H9 (cell line): Measurements from ENCODE around the gene PSMG2. TPM values are rescaled to one million over a fixed set of nuclear protein-coding genes. Genes with fewer than 3 reads are reported as not detected.

Experiments used
- DNase-seq: peaks from one replicate; pipeline ENCODE4 v3.0.0-alpha.2; 2017
- H2AFZ ChIP-seq: one replicate; pipeline ENCODE4 v1.6.1; 2013; ENCODE audit warnings: mild to moderate bottlenecking, low read length, control low read depth, moderate library complexity
- H2AK5ac ChIP-seq: 2 replicates; pipeline ENCODE4 v1.6.1; 2013; ENCODE audit warnings: low read length, control low read depth, mixed read lengths; ENCODE audit not compliant: insufficient read length
- H2BK120ac ChIP-seq: one replicate; pipeline ENCODE4 v1.6.1; 2013; ENCODE audit warnings: low read depth, mild to moderate bottlenecking, low read length, control low read depth, inconsistent platforms; ENCODE audit not compliant: poor library complexity, severe bottlenecking
- H2BK12ac ChIP-seq: 2 replicates; pipeline ENCODE4 v1.6.1; 2013; ENCODE audit warnings: low read length, control low read depth, mixed read lengths, low read depth; ENCODE audit not compliant: insufficient read length
- H2BK15ac ChIP-seq: 2 replicates; pipeline ENCODE4 v1.6.1; 2013; ENCODE audit warnings: low read depth, low read length, control low read depth
- H2BK20ac ChIP-seq: one replicate; pipeline ENCODE4 v1.6.1; 2013; ENCODE audit warnings: low read depth, mild to moderate bottlenecking, low read length, control low read depth, inconsistent platforms; ENCODE audit not compliant: poor library complexity, severe bottlenecking
- H2BK5ac ChIP-seq: 2 replicates; pipeline ENCODE4 v1.6.1; 2013; ENCODE audit warnings: low read length, control low read depth, mixed read lengths; ENCODE audit not compliant: insufficient read length
- H3K14ac ChIP-seq: 2 replicates; pipeline ENCODE4 v1.6.1; 2013; ENCODE audit warnings: low read length, control low read depth; ENCODE audit not compliant: insufficient read depth
- H3K18ac ChIP-seq: 2 replicates; pipeline ENCODE4 v1.6.1; 2013; ENCODE audit warnings: low read depth, mild to moderate bottlenecking, mixed read lengths, low read length, control low read depth; ENCODE audit not compliant: insufficient read length
- H3K23ac ChIP-seq: 2 replicates; pipeline ENCODE4 v1.6.1; 2013; ENCODE audit warnings: low read length, control low read depth, mixed read lengths, low read depth; ENCODE audit not compliant: insufficient read length
- H3K23me2 ChIP-seq: 2 replicates; pipeline ENCODE4 v1.6.1; 2013; ENCODE audit warnings: low read depth, mild to moderate bottlenecking, mixed read lengths, low read length, control low read depth; ENCODE audit not compliant: insufficient read length, poor library complexity, severe bottlenecking
- H3K27ac ChIP-seq: 2 replicates; pipeline ENCODE4 v1.5.1; 2013; ENCODE audit warnings: low read length, control low read depth, mixed read lengths, low read depth; ENCODE audit not compliant: insufficient read length
- H3K27me3 ChIP-seq: 2 replicates; pipeline ENCODE4 v1.6.1; 2013; ENCODE audit warnings: low read length, control low read depth, inconsistent platforms; ENCODE audit not compliant: insufficient read depth
- H3K4ac ChIP-seq: 2 replicates; pipeline ENCODE4 v1.6.1; 2013; ENCODE audit warnings: low read depth, mild to moderate bottlenecking, control low read depth, inconsistent platforms, low read length, moderate library complexity
- H3K4me1 ChIP-seq: 2 replicates; pipeline ENCODE4 v1.6.1; 2013; ENCODE audit warnings: low read length, control low read depth, inconsistent platforms; ENCODE audit not compliant: insufficient read depth
- H3K4me2 ChIP-seq: 2 replicates; pipeline ENCODE4 v1.6.1; 2013; ENCODE audit warnings: low read length, control low read depth, mixed read lengths; ENCODE audit not compliant: insufficient read length, insufficient read depth
- H3K56ac ChIP-seq: 2 replicates; pipeline ENCODE4 v1.6.1; 2013; ENCODE audit warnings: low read depth, mild to moderate bottlenecking, mixed read lengths, low read length, control low read depth; ENCODE audit not compliant: insufficient read length
- H3K79me1 ChIP-seq: 2 replicates; pipeline ENCODE4 v1.6.1; 2013; ENCODE audit warnings: low read depth, mild to moderate bottlenecking, moderate library complexity, low read length, control low read depth, inconsistent platforms; ENCODE audit not compliant: insufficient read depth, poor library complexity, severe bottlenecking
- H3K79me2 ChIP-seq: 2 replicates; pipeline ENCODE4 v1.6.1; 2013; ENCODE audit warnings: low read length, control low read depth, inconsistent platforms; ENCODE audit not compliant: insufficient read depth
- H3K9ac ChIP-seq: 2 replicates; pipeline ENCODE4 v1.6.1; 2013; ENCODE audit warnings: low read length, control low read depth, mixed read lengths; ENCODE audit not compliant: insufficient read length; ENCODE audit errors: extremely low read depth
- H3K9me3 ChIP-seq: one replicate; pipeline ENCODE4 v1.6.1; 2013; ENCODE audit warnings: low read depth, low read length, inconsistent platforms; ENCODE audit not compliant: control insufficient read depth
- H3T11ph ChIP-seq: one replicate; pipeline ENCODE4 v1.6.1; 2013; ENCODE audit warnings: mild to moderate bottlenecking, low read length, control low read depth, inconsistent platforms
- H4K20me1 ChIP-seq: one replicate; pipeline ENCODE4 v1.6.1; 2013; ENCODE audit not compliant: control insufficient read depth, insufficient read length, insufficient read depth
- H4K5ac ChIP-seq: 2 replicates; pipeline ENCODE4 v1.6.1; 2013; ENCODE audit warnings: low read depth, mild to moderate bottlenecking, mixed read lengths, low read length, control low read depth; ENCODE audit not compliant: insufficient read length
- H4K8ac ChIP-seq: replicated peaks from 2 replicates; pipeline ENCODE4 v1.6.1; 2013; ENCODE audit warnings: low read length, control low read depth, mixed read lengths, low read depth; ENCODE audit not compliant: insufficient read length
- H4K91ac ChIP-seq: 2 replicates; pipeline ENCODE4 v1.6.1; 2013; ENCODE audit warnings: low read depth, mild to moderate bottlenecking, moderate library complexity, mixed read lengths, low read length, control low read depth; ENCODE audit not compliant: insufficient read length
- H3K27ac Mint-ChIP-seq, 3 experiments: 2 replicates in 2 of 3; 3 replicates in 1 of 3; pipeline ENCODE4 v1.8.0; 2020 to 2021; ENCODE audit warnings: mixed read lengths in 3 of 3, mild to moderate bottlenecking in 1 of 3, moderate library complexity in 1 of 3
- H3K27me3 Mint-ChIP-seq: 2 replicates; pipeline ENCODE4 v1.8.0; 2021; ENCODE audit warnings: low read depth, mild to moderate bottlenecking, moderate library complexity, mixed read lengths
- H3K36me3 Mint-ChIP-seq, 3 experiments: 2 replicates in 2 of 3; 3 replicates in 1 of 3; pipeline ENCODE4 v1.8.0; 2020 to 2021; ENCODE audit warnings: low read depth in 3 of 3, mixed read lengths in 3 of 3; ENCODE audit not compliant: insufficient read depth in 1 of 3
- H3K4me1 Mint-ChIP-seq, 2 experiments: 2 replicates each; pipeline ENCODE4 v1.8.0; 2020; ENCODE audit warnings: mixed read lengths in 2 of 2
- H3K4me3 Mint-ChIP-seq, 2 experiments: 2 replicates in 1 of 2; 3 replicates in 1 of 2; pipeline ENCODE4 v1.8.0; 2020 to 2021; ENCODE audit warnings: mild to moderate bottlenecking in 2 of 2, mixed read lengths in 2 of 2, moderate library complexity in 1 of 2
- H3K9me3 Mint-ChIP-seq, 2 experiments: 2 replicates in 1 of 2; 3 replicates in 1 of 2; pipeline ENCODE4 v1.8.0; 2020; ENCODE audit warnings: mild to moderate bottlenecking in 2 of 2, mixed read lengths in 2 of 2, moderate library complexity in 1 of 2
- WGBS: extraction: QIAGEN DNeasy Blood & Tissue Kit; methylation state at CpG from one replicate; pipeline ENCODE4 v1.1.7; 2013; ENCODE audit warnings: missing lambda C conversion rate, low lambda C conversion rate, mixed read lengths; ENCODE audit not compliant: insufficient read length; ENCODE audit errors: extremely low coverage; 5-methylcytosine and 5-hydroxymethylcytosine counted together
- total RNA-seq: library from RNA; stranded (reverse); gene quantifications from 2 replicates; pipeline ENCODE4 v1.2.1, GENCODE V29; 2021
- TF ChIP-seq, protein P1 (sequence below): fragments of 200-600 bp; sonication (generic); conservative IDR thresholded peaks from 3 replicates; pipeline ENCODE4 v1.8.0; 2021; ENCODE audit warnings: antibody characterized with exemption, mild to moderate bottlenecking

PSMG2 gene
- total RNA-seq, 1 experiment from 2014 or later = 72.2 TPM

DNA sequence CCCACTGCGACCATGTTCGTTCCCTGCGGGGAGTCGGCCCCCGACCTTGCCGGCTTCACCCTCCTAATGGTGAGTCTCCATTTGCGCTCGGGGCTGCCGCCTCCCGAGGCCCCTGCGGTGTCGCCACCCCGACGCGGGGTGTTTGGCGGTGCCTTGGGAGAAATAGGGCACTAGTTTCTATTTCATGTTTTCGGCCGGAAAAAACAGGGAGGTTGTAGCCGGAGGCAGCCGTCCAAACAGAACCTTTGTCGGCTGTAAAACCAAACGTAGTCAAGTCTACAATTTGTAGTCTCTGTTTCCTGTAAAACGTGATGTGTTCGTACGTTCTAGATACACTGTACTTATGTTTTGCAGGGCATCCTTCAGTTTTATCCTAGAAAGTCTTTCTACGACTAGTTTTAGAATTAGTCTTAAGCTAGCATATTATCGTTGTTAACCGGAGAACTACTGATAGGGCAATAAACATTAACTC lies 290 bp downstream of the PSMG2 start:
- Histone ChIP-seq H2BK120ac (no peak overlapping the region), H2AK5ac (no peak overlapping the region), H3T11ph (no peak overlapping the region), H3K79me2 (peaks cover 22% of the 10 kb centered on the region; the same call in 1 of the 2 replicates), H3K14ac (peak overlapping the region; percentile 99), H3K23me2 (peaks cover 7% of the 10 kb centered on the region), H2BK5ac (no peak overlapping the region), H4K20me1 (no peaks in the 10 kb centered on the region), H4K8ac (peak overlapping the region; percentile 52), H3K27me3 (no peaks in the 10 kb centered on the region; the same call in 1 of the 2 replicates), H3K9me3 (no peaks in the 10 kb centered on the region), H2BK20ac (no peak overlapping the region), H3K56ac (no peak overlapping the region), H2BK15ac (no peak overlapping the region), H3K79me1 (peaks cover 5% of the 10 kb centered on the region), H2BK12ac (no peak overlapping the region), H3K18ac (peak overlapping the region; percentile 83), H4K91ac (no peak overlapping the region), H3K27ac (no peak overlapping the region), H2AFZ (no peak overlapping the region), H3K23ac (no peak overlapping the region), H3K4me2 (peak overlapping the region; percentile 89), H3K9ac (peak overlapping the region; percentile 97), H3K4ac (no peak overlapping the region), H4K5ac (no peak overlapping the region), H3K4me1 (no peaks in the 10 kb centered on the region; the same call in 1 of the 2 replicates)
- no peaks in the 10 kb centered on the region for H3K27me3 Mint-ChIP-seq
- H3K4me3 Mint-ChIP-seq = peak overlapping the region; percentile 99
- peaks cover 3 to 4% of the 10 kb centered on the region in 2 experiments; a peak in 2 of 5 replicates for H3K9me3 Mint-ChIP-seq
- WGBS = no CpG with 5 or more reads among the region's 28 CpGs
- no peak for DNase-seq
- H3K27ac Mint-ChIP-seq = peak overlapping the region; percentile 99 to 100 (median 99); a peak in 6 of 7 replicates
- H3K4me1 Mint-ChIP-seq = peaks cover 22 to 27% of the 10 kb centered on the region in 2 experiments
- peaks cover 20 to 44% (median 33%) of the 10 kb centered on the region in 3 experiments; a peak in 6 of 7 replicates for H3K36me3 Mint-ChIP-seq
- TF ChIP-seq, protein P1, sequence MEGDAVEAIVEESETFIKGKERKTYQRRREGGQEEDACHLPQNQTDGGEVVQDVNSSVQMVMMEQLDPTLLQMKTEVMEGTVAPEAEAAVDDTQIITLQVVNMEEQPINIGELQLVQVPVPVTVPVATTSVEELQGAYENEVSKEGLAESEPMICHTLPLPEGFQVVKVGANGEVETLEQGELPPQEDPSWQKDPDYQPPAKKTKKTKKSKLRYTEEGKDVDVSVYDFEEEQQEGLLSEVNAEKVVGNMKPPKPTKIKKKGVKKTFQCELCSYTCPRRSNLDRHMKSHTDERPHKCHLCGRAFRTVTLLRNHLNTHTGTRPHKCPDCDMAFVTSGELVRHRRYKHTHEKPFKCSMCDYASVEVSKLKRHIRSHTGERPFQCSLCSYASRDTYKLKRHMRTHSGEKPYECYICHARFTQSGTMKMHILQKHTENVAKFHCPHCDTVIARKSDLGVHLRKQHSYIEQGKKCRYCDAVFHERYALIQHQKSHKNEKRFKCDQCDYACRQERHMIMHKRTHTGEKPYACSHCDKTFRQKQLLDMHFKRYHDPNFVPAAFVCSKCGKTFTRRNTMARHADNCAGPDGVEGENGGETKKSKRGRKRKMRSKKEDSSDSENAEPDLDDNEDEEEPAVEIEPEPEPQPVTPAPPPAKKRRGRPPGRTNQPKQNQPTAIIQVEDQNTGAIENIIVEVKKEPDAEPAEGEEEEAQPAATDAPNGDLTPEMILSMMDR = no peak
